IPS-20b (cell line): ENCODE measurements around the gene ATL2.

Source experiments
- H3K27ac ChIP-seq: one replicate; pipeline ENCODE4 v1.5.1; 2013; ENCODE audit warnings: low read length
- H3K27me3 ChIP-seq: 2 replicates; pipeline ENCODE4 v1.6.1; 2013; ENCODE audit warnings: mild to moderate bottlenecking, low read length, inconsistent platforms; ENCODE audit not compliant: insufficient read depth
- H3K36me3 ChIP-seq: 2 replicates; pipeline ENCODE4 v1.6.1; 2013; ENCODE audit warnings: low read depth, mild to moderate bottlenecking, inconsistent platforms, low read length, moderate library complexity; ENCODE audit not compliant: insufficient read depth
- H3K4me1 ChIP-seq: 2 replicates; pipeline ENCODE4 v1.6.1; 2013; ENCODE audit warnings: mild to moderate bottlenecking, control low read depth, inconsistent platforms, low read length, moderate library complexity; ENCODE audit not compliant: insufficient read depth
- H3K4me3 ChIP-seq: 2 replicates; pipeline ENCODE4 v1.5.1; 2013; ENCODE audit warnings: mild to moderate bottlenecking, low read length, inconsistent platforms
- H3K9ac ChIP-seq: 2 replicates; pipeline ENCODE4 v1.6.1; 2013; ENCODE audit warnings: low read depth, mild to moderate bottlenecking, inconsistent platforms, low read length, moderate library complexity
- H3K9me3 ChIP-seq: 2 replicates; pipeline ENCODE4 v1.6.1; 2013; ENCODE audit warnings: mild to moderate bottlenecking, low read depth, low read length, inconsistent platforms; ENCODE audit not compliant: insufficient read depth

Gene ATL2

GRCh38 chr2:38409156-38410102 lies 32.4 kb upstream of the ATL2 start:
- Histone ChIP-seq H3K9me3 (peaks cover 28% of the 10 kb centered on the region), H3K4me1 (peaks cover 16% of the 10 kb centered on the region; the same call in 1 of the 2 replicates), H3K4me3 (peak overlapping the region; percentile 39; the same call in 1 of the 2 replicates), H3K9ac (no peak overlapping the region), H3K36me3 (no peaks in the 10 kb centered on the region), H3K27ac (no peak overlapping the region), H3K27me3 (no peaks in the 10 kb centered on the region)

DNA sequence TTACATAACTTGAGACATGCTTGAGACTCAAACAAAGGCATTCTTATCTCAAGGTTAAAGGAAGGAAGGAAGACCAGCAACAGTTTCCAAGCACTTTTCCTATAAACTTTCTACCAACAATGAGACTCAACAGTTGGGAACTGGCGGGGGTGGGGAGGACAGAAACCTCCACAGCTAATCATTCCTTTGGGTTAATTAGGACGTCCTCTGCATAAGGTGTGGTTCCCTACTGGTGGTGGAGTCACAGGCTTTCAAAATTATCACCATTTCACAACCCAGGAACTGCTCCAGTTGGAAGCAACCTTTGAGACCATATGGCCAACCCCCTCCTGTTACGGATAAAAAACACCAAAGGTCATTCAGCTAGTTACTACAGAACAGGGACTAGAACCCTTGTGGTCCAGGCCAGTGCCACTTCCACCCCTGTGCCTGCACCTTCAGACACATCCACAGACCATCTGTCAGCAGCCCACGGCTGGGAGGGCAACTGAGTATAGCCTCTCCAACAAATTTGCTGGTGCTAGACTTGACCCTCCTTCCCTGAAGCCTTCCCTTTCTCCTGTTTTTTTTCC lies 30.1 kb upstream of the ATL2 start:
- H3K27ac ChIP-seq = no peak overlapping the region
- H3K9me3 ChIP-seq = peaks cover 21% of the 10 kb centered on the region
- H3K9ac ChIP-seq = no peak overlapping the region; the same call in none of the 2 replicates
- peak overlapping the region; percentile 2 for H3K4me3 ChIP-seq
- peaks cover 16% of the 10 kb centered on the region; the same call in 1 of the 2 replicates for H3K4me1 ChIP-seq
- H3K27me3 ChIP-seq = no peaks in the 10 kb centered on the region
- H3K36me3 ChIP-seq = no peaks in the 10 kb centered on the region

DNA sequence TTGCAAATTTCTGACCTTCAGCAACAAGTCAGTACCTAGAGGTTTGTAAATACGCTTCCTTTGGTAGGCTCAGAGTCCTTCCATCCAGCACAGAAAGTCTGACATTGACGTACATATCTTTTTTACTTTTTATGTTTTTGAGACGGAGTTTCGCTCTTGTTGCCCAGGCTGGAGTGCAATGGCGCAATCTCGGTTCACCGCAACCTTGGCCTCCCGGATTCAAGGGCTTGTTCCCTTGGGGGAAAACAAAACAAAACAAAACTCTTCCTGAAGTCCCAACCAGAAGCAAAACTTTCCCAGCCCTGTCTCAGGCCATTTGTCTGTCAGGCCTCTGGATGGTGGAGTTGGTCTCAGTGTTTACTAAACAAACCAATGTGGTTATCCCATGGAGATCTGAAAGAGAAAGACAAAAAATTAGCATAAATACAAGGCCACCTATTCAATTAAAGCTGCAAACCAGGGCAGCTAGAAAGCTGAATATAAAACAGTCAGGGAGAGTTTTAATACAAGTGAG lies 29.6 kb upstream of the ATL2 start:
- no peaks in the 10 kb centered on the region for H3K36me3 ChIP-seq
- H3K9me3 ChIP-seq = peaks cover 18% of the 10 kb centered on the region
- H3K4me1 ChIP-seq = peaks cover 16% of the 10 kb centered on the region; the same call in 1 of the 2 replicates
- peak overlapping the region; percentile 2; the same call in 1 of the 2 replicates for H3K4me3 ChIP-seq
- H3K27ac ChIP-seq = peak overlapping the region; percentile 40
- no peak overlapping the region; the same call in 1 of the 2 replicates for H3K9ac ChIP-seq
- H3K27me3 ChIP-seq = no peaks in the 10 kb centered on the region

DNA sequence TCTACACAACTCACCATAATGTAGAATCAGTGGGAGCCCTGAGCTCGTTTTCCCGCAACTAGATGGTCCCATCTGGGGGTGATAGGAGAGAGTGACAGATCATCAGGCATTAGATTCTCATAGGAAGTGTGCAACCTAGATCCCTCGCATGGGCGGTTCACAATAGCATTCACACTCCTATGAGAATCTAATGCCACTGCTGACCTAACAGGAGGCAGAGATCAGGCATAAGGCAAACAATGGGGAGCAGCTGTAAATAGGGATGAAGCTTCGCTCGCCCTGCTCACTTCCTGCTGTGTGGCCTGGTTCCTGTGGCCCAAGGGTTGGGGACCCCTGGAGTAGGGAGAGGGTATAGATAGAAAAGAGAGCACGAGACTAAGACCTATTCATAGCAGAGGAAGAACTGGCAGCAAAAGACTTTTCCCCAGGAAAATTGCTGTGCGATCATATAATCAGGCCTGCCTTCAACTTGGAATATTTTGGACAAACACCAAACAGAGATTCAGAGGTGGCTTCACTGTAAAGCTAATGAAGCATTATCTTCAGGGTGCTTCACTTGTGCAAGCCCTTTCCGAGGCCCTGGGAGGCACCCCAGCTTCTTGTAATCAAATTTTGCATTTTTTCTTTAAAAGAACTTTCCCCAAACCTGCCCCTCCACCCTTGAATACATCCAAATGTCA lies 29.0 kb upstream of the ATL2 start:
- Histone ChIP-seq H3K36me3 (no peaks in the 10 kb centered on the region), H3K27ac (peak overlapping the region; percentile 40), H3K4me1 (peaks cover 16% of the 10 kb centered on the region; the same call in 1 of the 2 replicates), H3K27me3 (no peaks in the 10 kb centered on the region), H3K4me3 (peak overlapping the region; percentile 2; the same call in 1 of the 2 replicates), H3K9ac (peak overlapping the region; percentile 46; the same call in 1 of the 2 replicates), H3K9me3 (peaks cover 18% of the 10 kb centered on the region)

DNA sequence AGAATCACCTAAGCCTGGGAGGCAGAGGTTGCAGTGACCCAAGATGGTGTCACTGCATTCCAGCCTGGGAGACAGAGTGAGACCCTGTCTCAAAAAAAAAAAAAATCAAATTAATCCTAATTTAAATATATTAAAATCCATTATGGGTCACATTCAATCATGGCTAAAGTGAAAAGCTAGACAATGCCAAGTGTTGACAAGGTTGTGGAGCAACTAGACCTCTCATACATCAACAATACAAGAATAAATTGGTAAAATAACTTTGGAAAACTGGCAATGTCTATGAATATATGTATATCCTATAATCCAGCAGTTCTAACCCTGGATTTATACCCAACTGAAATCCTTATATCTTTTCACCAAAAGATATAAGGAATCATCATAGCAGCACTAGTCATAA lies 23.4 kb upstream of the ATL2 start:
- H3K27ac ChIP-seq = no peak overlapping the region
- no peaks in the 10 kb centered on the region for H3K36me3 ChIP-seq
- no peaks in the 10 kb centered on the region for H3K27me3 ChIP-seq
- H3K4me1 ChIP-seq = no peaks in the 10 kb centered on the region
- H3K9ac ChIP-seq = no peak overlapping the region
- H3K4me3 ChIP-seq = no peak overlapping the region
- peaks cover 11% of the 10 kb centered on the region for H3K9me3 ChIP-seq

GRCh38 chr2:38398739-38399138 lies 21.7 kb upstream of the ATL2 start:
- H3K36me3 ChIP-seq = no peaks in the 10 kb centered on the region
- H3K4me3 ChIP-seq = no peak overlapping the region
- H3K9ac ChIP-seq = no peak overlapping the region
- H3K27ac ChIP-seq = no peak overlapping the region
- H3K9me3 ChIP-seq = no peaks in the 10 kb centered on the region; the same call in none of the 2 replicates
- H3K27me3 ChIP-seq = no peaks in the 10 kb centered on the region
- H3K4me1 ChIP-seq = no peaks in the 10 kb centered on the region

- Histone ChIP-seq H3K9ac (no peak overlapping the region), H3K4me1 (no peaks in the 10 kb centered on the region), H3K36me3 (no peaks in the 10 kb centered on the region), H3K4me3 (no peak overlapping the region), H3K27ac (no peak overlapping the region), H3K27me3 (no peaks in the 10 kb centered on the region), H3K9me3 (no peaks in the 10 kb centered on the region)
Observed at GRCh38 chr2:38394903-38395341, 17.8 kb upstream of the ATL2 start.

DNA sequence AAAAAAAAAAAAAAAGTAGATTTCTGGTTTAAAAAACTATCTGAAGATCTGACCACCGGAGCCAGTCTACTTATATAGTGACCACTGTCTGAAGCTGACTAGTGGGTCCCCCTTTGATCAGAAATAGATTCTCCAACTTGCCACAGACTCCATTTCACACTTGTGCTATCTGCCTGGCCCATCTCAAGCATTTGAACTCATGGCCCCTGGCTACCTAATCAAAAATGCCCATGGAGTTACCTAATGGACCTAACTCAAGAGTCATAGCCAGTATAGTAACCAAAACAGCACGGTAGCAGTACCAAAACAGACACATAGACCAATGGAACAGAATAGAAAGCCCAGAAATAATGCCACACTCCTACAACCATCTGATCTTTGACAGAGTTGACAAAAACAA lies 17.0 kb upstream of the ATL2 start:
- H3K9ac ChIP-seq = no peak overlapping the region
- no peaks in the 10 kb centered on the region for H3K27me3 ChIP-seq
- H3K36me3 ChIP-seq = no peaks in the 10 kb centered on the region
- no peak overlapping the region for H3K4me3 ChIP-seq
- H3K27ac ChIP-seq = no peak overlapping the region
- H3K9me3 ChIP-seq = no peaks in the 10 kb centered on the region
- no peaks in the 10 kb centered on the region; the same call in 1 of the 2 replicates for H3K4me1 ChIP-seq

GRCh38 chr2:38390947-38391346 lies 13.9 kb upstream of the ATL2 start:
- Histone ChIP-seq H3K4me3 (no peak overlapping the region), H3K27me3 (no peaks in the 10 kb centered on the region), H3K27ac (no peak overlapping the region), H3K9me3 (no peaks in the 10 kb centered on the region), H3K9ac (no peak overlapping the region), H3K36me3 (no peaks in the 10 kb centered on the region), H3K4me1 (peaks cover 4% of the 10 kb centered on the region; the same call in 1 of the 2 replicates)

- no peaks in the 10 kb centered on the region for H3K36me3 ChIP-seq
- no peak overlapping the region for H3K4me3 ChIP-seq
- no peaks in the 10 kb centered on the region for H3K27me3 ChIP-seq
- no peaks in the 10 kb centered on the region for H3K9me3 ChIP-seq
- H3K27ac ChIP-seq = no peak overlapping the region
- peaks cover 4% of the 10 kb centered on the region; the same call in 1 of the 2 replicates for H3K4me1 ChIP-seq
- H3K9ac ChIP-seq = no peak overlapping the region
Observed at GRCh38 chr2:38387887-38388286, 10.8 kb upstream of the ATL2 start.

- H3K36me3 ChIP-seq = no peaks in the 10 kb centered on the region
- no peaks in the 10 kb centered on the region for H3K9me3 ChIP-seq
- H3K27me3 ChIP-seq = no peaks in the 10 kb centered on the region
- no peak overlapping the region for H3K27ac ChIP-seq
- no peak overlapping the region for H3K9ac ChIP-seq
- no peak overlapping the region for H3K4me3 ChIP-seq
- peaks cover 4% of the 10 kb centered on the region; the same call in 1 of the 2 replicates for H3K4me1 ChIP-seq
Observed at GRCh38 chr2:38386821-38387220, 9.7 kb upstream of the ATL2 start.
